ENCODE results near the gene PUM1. TPM values are rescaled to one million over a fixed set of nuclear protein-coding genes. Genes with fewer than 3 reads are reported as not detected.

Gene PUM1
- total RNA-seq, 1 donor from 2014 or later: 143 TPM

GRCh38 chr1:30934613-30935012 is 130.9 kb downstream of the PUM1 start:
- Mint-ChIP-seq H3K36me3 (ENCODE audit: low read depth, unreplicated experiment) (peaks cover 33% of the 10 kb centered on the region), H3K9me3 (ENCODE audit: unreplicated experiment) (no peaks in the 10 kb centered on the region), H3K4me1 (ENCODE audit: low read depth, unreplicated experiment) (peaks cover 53% of the 10 kb centered on the region), H3K4me3 (ENCODE audit: unreplicated experiment) (peak overlapping the region; percentile 0), H3K27ac (ENCODE audit: unreplicated experiment) (peak overlapping the region; percentile 28), H3K27me3 (ENCODE audit: low read depth, unreplicated experiment) (no peaks in the 10 kb centered on the region)
- DNase-seq (ENCODE audit: low read depth): no peak
- Histone ChIP-seq H3K79me2 (ENCODE audit: insufficient read depth, low read length) (peaks cover 20% of the 10 kb centered on the region), H4K20me1 (ENCODE audit: insufficient read depth, low read length) (peaks cover 62% of the 10 kb centered on the region), H3K9ac (ENCODE audit: low read length) (no peak overlapping the region), H3K9me3 (ENCODE audit: insufficient read depth, low read depth, low read length) (no peaks in the 10 kb centered on the region), H3K4me3 (ENCODE audit: insufficient read depth, low read depth, low read length) (no peak overlapping the region), H3K4me1 (ENCODE audit: insufficient read depth, low read length) (peaks cover 14% of the 10 kb centered on the region), H3K4me2 (ENCODE audit: low read length) (no peak overlapping the region), H3K36me3 (ENCODE audit: insufficient read depth, low read length) (peaks cover 32% of the 10 kb centered on the region), H2AFZ (ENCODE audit: low read depth, low read length) (no peak overlapping the region), H3K27ac (ENCODE audit: low read depth, low read length) (no peak overlapping the region), H3K27me3 (ENCODE audit: insufficient read depth, low read length) (no peaks in the 10 kb centered on the region)
- TF ChIP-seq EZH2 (IDR thresholded peaks at IDR 0.05; ENCODE audit: insufficient read depth, low read length) (no peak), CTCF (IDR thresholded peaks at IDR 0.05; ENCODE audit: insufficient read depth, low read depth, low read length) (no peak)
- no peak for FAIRE-seq

- no peaks in the 10 kb centered on the region for H3K9me3 ChIP-seq (ENCODE audit: insufficient read depth, low read depth, low read length)
- peak overlapping the region; percentile 87 for H3K27ac Mint-ChIP-seq (ENCODE audit: unreplicated experiment)
- no peak for TF ChIP-seq EZH2 (IDR thresholded peaks at IDR 0.05; ENCODE audit: insufficient read depth, low read length)
- no peak for TF ChIP-seq CTCF (IDR thresholded peaks at IDR 0.05; ENCODE audit: insufficient read depth, low read depth, low read length)
- no peaks in the 10 kb centered on the region for H3K27me3 ChIP-seq (ENCODE audit: insufficient read depth, low read length)
- no peaks in the 10 kb centered on the region for H3K27me3 Mint-ChIP-seq (ENCODE audit: low read depth, unreplicated experiment)
- H3K4me3 ChIP-seq (ENCODE audit: insufficient read depth, low read depth, low read length): no peak overlapping the region
- FAIRE-seq: peak; percentile 71
- peaks cover 33% of the 10 kb centered on the region for H3K36me3 Mint-ChIP-seq (ENCODE audit: low read depth, unreplicated experiment)
- peak overlapping the region; percentile 2 for H3K27ac ChIP-seq (ENCODE audit: low read depth, low read length)
- H3K79me2 ChIP-seq (ENCODE audit: insufficient read depth, low read length): peaks cover 14% of the 10 kb centered on the region
- H3K9ac ChIP-seq (ENCODE audit: low read length): no peak overlapping the region
- peak; percentile 67 for DNase-seq (ENCODE audit: low read depth)
- no peak overlapping the region for H2AFZ ChIP-seq (ENCODE audit: low read depth, low read length)
- peaks cover 14% of the 10 kb centered on the region for H3K4me1 ChIP-seq (ENCODE audit: insufficient read depth, low read length)
- H3K4me3 Mint-ChIP-seq (ENCODE audit: unreplicated experiment): no peak overlapping the region
- H4K20me1 ChIP-seq (ENCODE audit: insufficient read depth, low read length): peaks cover 56% of the 10 kb centered on the region
- H3K4me1 Mint-ChIP-seq (ENCODE audit: low read depth, unreplicated experiment): peaks cover 55% of the 10 kb centered on the region
- peaks cover 29% of the 10 kb centered on the region for H3K36me3 ChIP-seq (ENCODE audit: insufficient read depth, low read length)
- no peaks in the 10 kb centered on the region for H3K9me3 Mint-ChIP-seq (ENCODE audit: unreplicated experiment)
- H3K4me2 ChIP-seq (ENCODE audit: low read length): no peak overlapping the region
Observed at GRCh38 chr1:30933874-30934252, 131.7 kb downstream of the PUM1 start.

- H3K4me3 Mint-ChIP-seq (ENCODE audit: unreplicated experiment): no peak overlapping the region
- Histone ChIP-seq H3K4me2 (ENCODE audit: low read length) (no peak overlapping the region), H3K9ac (ENCODE audit: low read length) (no peak overlapping the region), H3K4me3 (ENCODE audit: insufficient read depth, low read depth, low read length) (no peak overlapping the region), H2AFZ (ENCODE audit: low read depth, low read length) (no peak overlapping the region), H4K20me1 (ENCODE audit: insufficient read depth, low read length) (peaks cover 47% of the 10 kb centered on the region), H3K27me3 (ENCODE audit: insufficient read depth, low read length) (no peaks in the 10 kb centered on the region), H3K79me2 (ENCODE audit: insufficient read depth, low read length) (peaks cover 5% of the 10 kb centered on the region), H3K4me1 (ENCODE audit: insufficient read depth, low read length) (peaks cover 14% of the 10 kb centered on the region), H3K36me3 (ENCODE audit: insufficient read depth, low read length) (peaks cover 18% of the 10 kb centered on the region), H3K27ac (ENCODE audit: low read depth, low read length) (no peak overlapping the region), H3K9me3 (ENCODE audit: insufficient read depth, low read depth, low read length) (no peaks in the 10 kb centered on the region)
- no peaks in the 10 kb centered on the region for H3K9me3 Mint-ChIP-seq (ENCODE audit: unreplicated experiment)
- no peak for TF ChIP-seq EZH2 (IDR thresholded peaks at IDR 0.05; ENCODE audit: insufficient read depth, low read length)
- no peak for TF ChIP-seq CTCF (IDR thresholded peaks at IDR 0.05; ENCODE audit: insufficient read depth, low read depth, low read length)
- peaks cover 55% of the 10 kb centered on the region for H3K4me1 Mint-ChIP-seq (ENCODE audit: low read depth, unreplicated experiment)
- no peak for FAIRE-seq
- peaks cover 21% of the 10 kb centered on the region for H3K36me3 Mint-ChIP-seq (ENCODE audit: low read depth, unreplicated experiment)
- no peak for DNase-seq (ENCODE audit: low read depth)
- no peaks in the 10 kb centered on the region for H3K27me3 Mint-ChIP-seq (ENCODE audit: low read depth, unreplicated experiment)
- peak overlapping the region; percentile 26 for H3K27ac Mint-ChIP-seq (ENCODE audit: unreplicated experiment)
Observed at GRCh38 chr1:30930631-30931173, 134.8 kb downstream of the PUM1 start.

All from astrocyte (in vitro differentiated cells and primary cell).